Astrocyte of the spinal cord (primary cell): ENCODE results near the gene NOP14.
"Not testable (repeated sequence)": the region's sequence is repeated elsewhere in the genome, so short reads cannot be mapped to it uniquely, and the experiment has no call there.

Experiments
- DNase-seq: peaks from one replicate; pipeline ENCODE4 v3.0.0; 2011; ENCODE audit warnings: low read depth, low spot score
- H3K4me3 ChIP-seq: 2 replicates; pipeline ENCODE4 v1.5.1; 2011; ENCODE audit warnings: low read depth, mild to moderate bottlenecking, low read length, moderate library complexity
- CTCF ChIP-seq: IDR thresholded peaks from 2 replicates; pipeline ENCODE4 v1.5.1; 2012; ENCODE audit warnings: low read depth, mild to moderate bottlenecking, low read length, inconsistent platforms
- in situ Hi-C: cut with HindIII; loops from 2 replicates; pipeline ENCODE4 v1.10.0; 2017; ENCODE audit warnings: low sequenced_read_pairs

The NOP14 gene

DNA sequence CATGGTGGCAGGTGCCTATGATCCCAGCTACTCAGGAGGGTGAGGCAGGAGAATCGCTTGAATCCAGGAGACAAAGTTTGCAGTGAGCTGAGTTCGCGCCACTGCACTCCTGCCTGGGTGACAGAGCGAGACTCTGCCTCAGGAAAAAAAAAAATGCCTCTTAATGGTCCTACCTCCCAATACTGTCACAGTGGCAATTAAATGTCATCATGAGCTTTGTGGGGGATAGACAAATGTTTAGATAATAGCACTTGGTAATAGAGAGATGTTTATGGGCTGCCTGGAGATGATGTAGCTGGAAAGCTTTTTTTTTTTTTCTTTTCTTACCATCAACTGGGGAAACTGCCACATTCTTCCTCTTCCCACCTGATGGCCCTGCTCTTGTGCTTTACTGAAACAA, 33.2 kb upstream of the NOP14 start:
- no peak overlapping the region for H3K4me3 ChIP-seq
- DNase-seq = no peak
- no peak for TF ChIP-seq CTCF
- in situ Hi-C loops = no loop called here

- no peak overlapping the region for H3K4me3 ChIP-seq
- in situ Hi-C loops = no loop called here
- DNase-seq = no peak
- TF ChIP-seq CTCF = no peak
Observed at GRCh38 chr4:2995546-2996265, 32.5 kb upstream of the NOP14 start.

- in situ Hi-C loops = no loop called here
- DNase-seq = no peak
- TF ChIP-seq CTCF = no peak
Observed at GRCh38 chr4:2994917-2995316, 31.7 kb upstream of the NOP14 start.

GRCh38 chr4:2991243-2991642, 28.0 kb upstream of the NOP14 start:
- DNase-seq = no peak
- in situ Hi-C loops = no loop called here
- TF ChIP-seq CTCF = no peak
- H3K4me3 ChIP-seq = no peak overlapping the region

More at GRCh38 chr4:2994917-2995316, 31.7 kb upstream of the NOP14 start:
- H3K4me3 ChIP-seq = no peak overlapping the region

GRCh38 chr4:2983715-2984114, 20.5 kb upstream of the NOP14 start:
- in situ Hi-C loops, DNase-seq: not testable (repeated sequence)

GRCh38 chr4:2982012-2982411, 18.8 kb upstream of the NOP14 start:
- no peak overlapping the region for H3K4me3 ChIP-seq
- no peak for DNase-seq
- no peak for TF ChIP-seq CTCF
- in situ Hi-C loops = no loop called here

More at GRCh38 chr4:2983715-2984114, 20.5 kb upstream of the NOP14 start:
- not testable (repeated sequence) for H3K4me3 ChIP-seq

DNA sequence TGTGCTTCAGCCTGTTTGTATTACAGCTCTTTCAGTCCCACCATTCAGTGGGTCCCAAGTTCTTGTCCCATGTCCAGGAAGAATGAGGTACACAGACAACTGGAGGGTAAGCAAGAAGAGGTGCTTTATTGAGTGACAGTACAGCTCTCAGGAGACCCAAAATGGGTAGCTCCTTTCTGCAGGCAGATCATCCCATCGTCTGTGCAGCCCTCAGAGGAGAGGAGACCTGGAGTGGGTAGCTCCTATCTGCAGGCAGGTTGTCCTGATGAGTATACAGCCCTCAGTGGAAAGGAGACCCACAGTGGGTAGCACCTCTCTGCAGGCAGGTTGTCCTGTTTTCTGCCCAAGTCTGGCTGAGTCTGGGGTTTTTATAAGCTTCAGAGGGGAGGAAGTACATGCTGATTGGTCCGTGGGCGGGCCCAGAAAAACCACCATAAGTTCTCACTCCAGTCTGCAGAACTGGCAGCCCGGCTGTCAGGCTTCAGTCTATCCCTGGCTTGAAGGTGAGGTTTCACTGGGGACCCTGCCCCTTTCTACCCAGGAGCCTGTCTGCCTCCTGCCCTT, 18.1 kb upstream of the NOP14 start:
- no peak for TF ChIP-seq CTCF
- no peak overlapping the region for H3K4me3 ChIP-seq
- in situ Hi-C loops = no loop called here

More for the DNA sequence above, 18.1 kb upstream of the NOP14 start:
- no peak for DNase-seq
